Common myeloid progenitor, CD34-positive (primary cell): ENCODE measurements around the gene MPI. TPM values are rescaled to one million over a fixed set of nuclear protein-coding genes. Genes with fewer than 3 reads are reported as not detected.

Source experiments
- CTCF ChIA-PET: fragments of 350-600 bp; sonication (Branson Sonifier 250); formaldehyde crosslinking; loops from one replicate; lab custom pipeline; 2021; ENCODE audit warnings: antibody characterized with exemption; lab: Charles Lee
- POLR2A ChIA-PET: fragments of 350-600 bp; sonication (Branson Sonifier 250); formaldehyde crosslinking; loops from one replicate; lab custom pipeline; 2021; ENCODE audit warnings: antibody characterized with exemption; lab: Charles Lee
- DNase-seq, 3 donors: peaks; one replicate each; pipeline versions ENCODE4 v3.0.0 to v3.0.0-alpha.2; 2013
- H3K27ac ChIP-seq, 2 experiments: 1 replicate in 1 of 2; 2 replicates in 1 of 2; pipeline ENCODE4 v1.7.0; 2013; ENCODE audit warnings: inconsistent platforms in 2 of 2, low read length in 2 of 2, mild to moderate bottlenecking in 2 of 2, low read depth in 1 of 2, moderate library complexity in 1 of 2; ENCODE audit not compliant: severe bottlenecking in 2 of 2, insufficient read depth in 1 of 2, poor library complexity in 1 of 2
- H3K27me3 ChIP-seq, 5 experiments: replicated peaks in 2 of 5; 1 replicate in 3 of 5; 2 replicates in 2 of 5; pipeline versions ENCODE4 v1.6.1 to v1.7.0; 2013; ENCODE audit warnings: low read length in 4 of 5, mild to moderate bottlenecking in 2 of 5, moderate library complexity in 2 of 5, inconsistent platforms in 1 of 5; ENCODE audit not compliant: insufficient read depth in 5 of 5, control insufficient read depth in 4 of 5
- H3K36me3 ChIP-seq, 4 experiments: 1 replicate in 2 of 4; 2 replicates in 2 of 4; pipeline versions ENCODE4 v1.6.1 to v1.7.0; 2013; ENCODE audit warnings: low read length in 3 of 4, control low read depth in 1 of 4, mild to moderate bottlenecking in 1 of 4; ENCODE audit not compliant: control insufficient read depth in 4 of 4, insufficient read depth in 4 of 4
- H3K4me1 ChIP-seq, 4 experiments: 1 replicate in 3 of 4; 2 replicates in 1 of 4; pipeline versions ENCODE4 v1.6.1 to v1.7.1; 2013; ENCODE audit warnings: low read length in 3 of 4, mild to moderate bottlenecking in 3 of 4, control low read depth in 1 of 4, inconsistent platforms in 1 of 4, moderate library complexity in 1 of 4; ENCODE audit not compliant: control insufficient read depth in 4 of 4, insufficient read depth in 4 of 4; ENCODE audit errors: control extremely low read depth in 1 of 4
- H3K4me3 ChIP-seq, 7 experiments: 1 replicate in 4 of 7; 2 replicates in 3 of 7; pipeline versions ENCODE4 v1.5.1 to v1.7.0; 2013; ENCODE audit warnings: mild to moderate bottlenecking in 7 of 7, low read length in 6 of 7, moderate library complexity in 6 of 7, inconsistent platforms in 2 of 7, low read depth in 2 of 7, control low read depth in 1 of 7; ENCODE audit not compliant: insufficient read depth in 4 of 7, control insufficient read depth in 1 of 7; ENCODE audit errors: extremely low read depth in 1 of 7
- H3K9me3 ChIP-seq, 5 experiments: 1 replicate in 4 of 5; 2 replicates in 1 of 5; pipeline versions ENCODE4 v1.6.1 to v1.7.1; 2013; ENCODE audit warnings: low read length in 4 of 5, mild to moderate bottlenecking in 2 of 5, inconsistent platforms in 1 of 5, low read depth in 1 of 5, moderate library complexity in 1 of 5; ENCODE audit not compliant: control insufficient read depth in 4 of 5, insufficient read depth in 2 of 5; ENCODE audit errors: control extremely low read depth in 1 of 5
- WGBS: methylation state at CpG from one replicate; pipeline ENCODE4 v1.1.5; 2013; ENCODE audit not compliant: insufficient coverage; 5-methylcytosine and 5-hydroxymethylcytosine counted together
- polyA plus RNA-seq: library from polyadenylated mRNA; unstranded; fragments of 120-200 nt; gene quantifications from one replicate; pipeline ENCODE4 v1.2.1, GENCODE V29; 2013

Gene MPI, protein sequence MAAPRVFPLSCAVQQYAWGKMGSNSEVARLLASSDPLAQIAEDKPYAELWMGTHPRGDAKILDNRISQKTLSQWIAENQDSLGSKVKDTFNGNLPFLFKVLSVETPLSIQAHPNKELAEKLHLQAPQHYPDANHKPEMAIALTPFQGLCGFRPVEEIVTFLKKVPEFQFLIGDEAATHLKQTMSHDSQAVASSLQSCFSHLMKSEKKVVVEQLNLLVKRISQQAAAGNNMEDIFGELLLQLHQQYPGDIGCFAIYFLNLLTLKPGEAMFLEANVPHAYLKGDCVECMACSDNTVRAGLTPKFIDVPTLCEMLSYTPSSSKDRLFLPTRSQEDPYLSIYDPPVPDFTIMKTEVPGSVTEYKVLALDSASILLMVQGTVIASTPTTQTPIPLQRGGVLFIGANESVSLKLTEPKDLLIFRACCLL
- 51.8 TPM for polyA plus RNA-seq

DNA sequence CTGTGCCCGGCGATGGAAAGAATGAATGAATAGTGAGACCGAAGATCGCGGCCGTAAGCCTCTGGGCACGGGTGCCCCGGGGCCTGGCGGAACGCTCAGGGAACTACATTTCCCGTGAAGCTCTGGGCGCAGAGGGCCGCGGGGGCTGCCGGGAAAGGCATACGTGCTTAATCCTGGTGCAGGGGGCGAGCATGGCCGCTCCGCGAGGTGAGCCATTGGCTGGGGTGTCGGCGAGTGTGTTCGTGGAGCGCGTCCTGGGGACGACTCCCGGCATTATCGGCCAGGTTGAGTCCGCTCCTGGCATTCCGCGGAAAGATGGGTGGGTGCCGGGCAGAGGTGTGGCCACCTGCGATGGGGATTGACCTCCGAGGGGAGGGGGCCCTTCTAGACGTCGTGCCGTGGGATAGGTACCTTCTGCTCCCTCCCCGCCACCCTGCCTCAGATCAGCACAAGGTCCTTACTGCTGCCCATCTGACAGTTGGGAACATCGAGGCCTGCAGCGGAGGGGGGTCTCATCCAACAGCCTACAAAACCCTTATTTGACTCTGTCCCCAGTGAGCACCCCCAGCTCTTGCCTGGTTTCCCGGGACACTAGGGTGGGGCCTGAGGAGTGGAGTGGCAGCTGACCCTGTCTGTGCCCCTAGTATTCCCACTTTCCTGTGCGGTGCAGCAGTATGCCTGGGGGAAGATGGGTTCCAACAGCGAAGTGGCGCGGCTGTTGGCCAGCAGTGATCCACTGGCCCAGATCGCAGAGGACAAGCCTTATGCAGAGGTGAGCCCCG, at the start of gene MPI:
Gene MPI, plus strand, starts transcription at position 160 of the 782 bp plus-strand sequence. Its CDS starts 32 bp downstream, at position 192.
- Histone ChIP-seq H3K9me3 (no peaks in the 10 kb centered on the region), H3K4me1 (peaks cover 0 to 35% (median 22%) of the 10 kb centered on the region in 4 experiments), H3K27me3 (no peaks in the 10 kb centered on the region), H3K36me3 (peaks cover 5 to 28% (median 16%) of the 10 kb centered on the region in 4 experiments), H3K27ac (peak within 1 kb of the TSS; percentile 43 to 86), H3K4me3 (peak within 1 kb of the TSS; percentile 49 to 94 (median 88))
- 4% methylated on average over 26 of the region's 47 CpGs for WGBS
- peak; percentile 77 to 87 (median 82) for DNase-seq
- POLR2A ChIA-PET: interaction anchor here (0.5 to 2.1 kb wide), 6 partner anchors 12 to 19 kb away, joined by 3 to 8 read pairs (median 4); partner anchors contain the start of gene FAM219B
- CTCF ChIA-PET: interaction anchor here (1.6 to 5.9 kb wide), 5 partner anchors 9 to 45 kb away, joined by 4 to 35 read pairs (median 10); no protein-coding TSS in a partner anchor

DNA sequence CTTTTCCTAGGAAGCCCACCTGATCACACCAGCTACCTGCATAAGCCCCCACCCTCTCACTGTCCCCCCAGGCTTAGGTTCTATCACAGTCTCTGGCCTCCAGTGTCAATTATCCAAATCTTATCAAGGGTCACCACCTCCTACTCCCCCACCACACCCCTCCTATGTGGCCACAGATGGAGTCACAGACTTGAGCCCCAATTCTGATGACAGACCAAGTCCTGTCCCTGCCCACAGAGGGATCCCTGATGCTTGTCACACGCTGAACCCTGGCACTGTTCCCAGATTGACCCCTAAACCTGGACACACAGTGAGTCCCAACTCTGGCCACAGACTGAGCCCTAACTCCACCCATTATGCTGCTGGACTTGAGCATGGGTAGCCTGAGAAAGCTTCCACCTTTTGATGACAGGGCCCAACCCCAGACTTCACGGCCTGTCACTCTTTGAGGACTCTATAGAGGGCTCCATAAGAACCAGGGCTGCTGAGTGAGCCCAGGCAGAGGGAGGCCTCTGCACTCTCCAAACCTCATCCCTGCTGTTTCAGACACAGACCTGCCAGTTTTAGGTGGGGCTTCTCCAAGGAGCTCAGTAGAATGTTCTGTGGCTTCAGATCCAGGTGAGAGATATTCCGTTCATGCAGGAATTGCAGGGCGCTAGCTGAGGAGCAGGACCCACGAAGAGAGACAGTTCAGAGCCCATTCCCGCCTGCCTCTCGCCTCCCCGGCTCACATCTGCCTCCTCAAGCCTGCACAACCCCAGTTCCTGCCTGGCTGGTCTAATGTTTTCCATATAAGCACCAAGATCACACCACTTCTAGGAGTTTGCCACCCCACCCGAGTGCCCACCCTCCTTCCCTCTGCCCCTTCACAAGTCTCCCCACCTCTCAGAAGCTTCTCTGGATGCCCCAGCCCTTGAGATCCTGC, 48.7 kb upstream of the MPI start:
- peaks cover 0 to 75% (median 40%) of the 10 kb centered on the region in 4 experiments for H3K36me3 ChIP-seq
- H3K27ac ChIP-seq: no peak overlapping the region
- H3K4me1 ChIP-seq: peaks cover 0 to 46% (median 40%) of the 10 kb centered on the region in 4 experiments
- CTCF ChIA-PET: interaction anchor here (0.7 to 10.8 kb wide), 9 partner anchors 8 to 72 kb away, joined by 3 to 130 read pairs (median 5); partner anchors contain the start of genes CPLX3 and FAM219B
- POLR2A ChIA-PET: no interaction called here
- WGBS: 81% methylated on average over 9 of the region's 9 CpGs
- DNase-seq: no peak
- H3K4me3 ChIP-seq: peak overlapping the region in 1 of 7 experiments; percentile 95
- H3K27me3 ChIP-seq: no peaks in the 10 kb centered on the region
- no peaks in the 10 kb centered on the region for H3K9me3 ChIP-seq

DNA sequence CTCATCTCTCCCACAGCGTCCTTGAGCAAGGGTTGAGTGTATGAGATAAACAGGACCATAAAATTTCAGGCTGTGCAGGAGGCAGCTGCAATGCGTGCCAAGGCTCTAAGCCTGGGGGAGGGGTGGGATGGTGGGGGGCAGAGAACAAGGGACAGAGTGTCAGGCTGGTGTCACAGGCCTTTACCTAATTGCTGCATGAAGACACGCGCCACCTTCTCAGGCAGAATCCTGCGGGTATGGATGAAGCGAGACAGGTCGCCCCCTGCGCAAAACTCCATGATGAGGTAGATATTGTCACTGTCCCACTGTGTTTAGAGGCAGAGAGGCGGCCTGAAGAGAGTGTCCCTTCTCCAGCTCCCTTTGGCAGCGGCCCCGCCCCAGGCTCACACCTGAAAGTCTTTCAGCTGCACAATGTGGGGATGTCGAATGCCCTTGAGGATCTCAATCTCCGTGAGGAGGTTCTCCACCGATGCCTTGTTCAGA, 47.9 kb upstream of the MPI start:
- WGBS: 95% methylated on average over 12 of the region's 14 CpGs
- DNase-seq: no peak
- Histone ChIP-seq H3K9me3 (no peaks in the 10 kb centered on the region), H3K4me3 (peak overlapping the region in 5 of 7 experiments; percentile 81 to 95 (median 86)), H3K27ac (peak overlapping the region; percentile 25 to 79), H3K4me1 (peaks cover 0 to 47% (median 40%) of the 10 kb centered on the region in 4 experiments), H3K36me3 (peaks cover 0 to 70% (median 36%) of the 10 kb centered on the region in 4 experiments), H3K27me3 (no peaks in the 10 kb centered on the region)
- POLR2A ChIA-PET: interaction anchor here (1.8 to 3.5 kb wide), 2 partner anchors 29 to 64 kb away, joined by 8 to 24 read pairs; partner anchors contain the start of gene FAM219B
- CTCF ChIA-PET: interaction anchor here (0.8 to 10.8 kb wide), 13 partner anchors 9 to 93 kb away, joined by 3 to 130 read pairs (median 5); partner anchors contain the start of genes CPLX3 and FAM219B

DNA sequence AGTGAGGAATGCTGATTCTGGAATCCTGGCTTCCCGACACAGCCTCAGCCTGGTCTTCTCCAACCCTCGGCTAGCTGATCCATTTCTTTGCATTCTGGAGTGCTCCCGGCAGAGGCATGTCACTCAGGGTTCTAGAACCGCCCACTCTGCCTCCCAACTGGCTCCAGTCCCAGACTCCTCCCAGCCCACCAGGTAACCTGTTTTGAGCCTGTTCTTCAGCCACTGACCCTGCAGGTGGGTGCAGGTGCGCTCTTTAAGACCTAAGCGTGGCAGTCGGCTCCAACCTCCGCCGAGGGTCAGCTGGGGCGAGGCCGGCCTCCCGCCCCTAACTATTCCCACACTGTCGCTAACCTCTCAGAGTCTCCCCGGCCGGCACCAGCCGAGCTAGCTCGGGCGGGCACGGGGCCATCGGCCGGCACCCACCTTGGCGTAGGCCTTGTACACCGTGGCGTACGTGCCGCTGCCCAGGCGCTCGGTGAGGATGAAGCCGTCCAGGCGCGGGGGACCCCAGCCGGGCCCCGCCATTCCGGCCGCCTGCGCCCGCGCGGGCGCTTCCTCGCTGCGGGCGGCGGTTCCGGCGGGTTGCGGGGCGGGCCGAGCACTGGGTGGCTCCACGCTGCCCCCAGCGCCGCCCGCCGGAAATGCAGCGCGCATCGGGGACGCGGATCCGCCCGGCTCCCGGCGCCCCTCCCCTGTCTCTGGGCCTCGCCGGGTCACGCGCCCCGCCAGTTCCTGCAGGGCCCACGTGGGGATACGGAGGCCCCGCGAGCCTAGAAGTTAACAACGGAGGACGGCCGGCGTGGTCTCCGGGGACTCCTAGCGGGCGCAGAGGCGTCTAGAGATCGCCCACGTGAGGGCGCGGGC, 47.0 kb upstream of the MPI start, which contains the start of gene ULK3:
Gene ULK3, minus strand, starts transcription at position 576 of the 864 bp plus-strand sequence. Its CDS starts 51 bp downstream, at position 525.
- Histone ChIP-seq H3K4me3 (peak within 1 kb of the TSS; percentile 76 to 95 (median 81)), H3K27ac (peak within 1 kb of the TSS; percentile 46 to 80), H3K4me1 (peaks cover 0 to 47% (median 40%) of the 10 kb centered on the region in 4 experiments), H3K9me3 (no peaks in the 10 kb centered on the region), H3K36me3 (peaks cover 0 to 69% (median 39%) of the 10 kb centered on the region in 4 experiments), H3K27me3 (no peaks in the 10 kb centered on the region)
- CTCF ChIA-PET: interaction anchor here (0.7 to 10.8 kb wide), 15 partner anchors 9 to 92 kb away, joined by 3 to 130 read pairs (median 5); partner anchors contain the start of genes CPLX3 and FAM219B
- DNase-seq: peak; percentile 93 to 97 (median 96)
- POLR2A ChIA-PET: interaction anchor here (1.0 to 3.5 kb wide), 3 partner anchors 25 to 63 kb away, joined by 3 to 24 read pairs (median 8); partner anchors contain the start of gene FAM219B
- WGBS: under 1% methylated on average over 63 of the region's 84 CpGs

DNA sequence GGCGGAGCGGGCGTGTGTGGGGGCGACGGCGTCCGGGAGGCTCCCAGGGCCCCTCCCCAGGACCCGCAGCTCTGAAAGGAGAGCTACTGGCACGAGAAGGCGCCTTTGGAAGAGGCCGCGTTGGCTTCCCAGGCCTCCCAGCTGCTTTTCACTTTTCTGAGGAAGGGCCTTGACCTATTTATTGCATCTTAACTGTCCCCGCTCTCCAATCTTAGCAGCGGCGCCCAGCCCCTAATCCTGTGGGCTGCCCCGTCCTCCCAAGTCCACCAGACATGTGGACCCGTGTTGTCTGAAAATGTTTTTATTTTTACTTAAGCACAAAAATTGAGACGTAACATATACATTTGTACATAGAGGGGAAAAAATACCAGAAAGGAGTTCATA, 46.4 kb upstream of the MPI start:
- ChIA-PET CTCF (interaction anchor here (0.7 to 10.8 kb wide), 11 partner anchors 8 to 71 kb away, joined by 3 to 130 read pairs (median 5); partner anchors contain the start of genes CPLX3 and FAM219B), POLR2A (interaction anchor here (1.0 to 3.5 kb wide), 3 partner anchors 24 to 63 kb away, joined by 3 to 24 read pairs (median 8); partner anchors contain the start of gene FAM219B)
- H3K27ac ChIP-seq: peak overlapping the region; percentile 46 to 80
- H3K4me3 ChIP-seq: peak overlapping the region in 6 of 7 experiments; percentile 3 to 95 (median 79)
- 1% methylated on average over 12 of the region's 18 CpGs for WGBS
- no peak for DNase-seq
- H3K4me1 ChIP-seq: peaks cover 0 to 47% (median 40%) of the 10 kb centered on the region in 4 experiments
- no peaks in the 10 kb centered on the region for H3K27me3 ChIP-seq
- H3K36me3 ChIP-seq: peaks cover 0 to 69% (median 40%) of the 10 kb centered on the region in 4 experiments
- H3K9me3 ChIP-seq: no peaks in the 10 kb centered on the region
